HG02973 (cell line): ENCODE results near the gene GTPBP6.
A peak's percentile ranks its signal among the peaks of the same experiment; 100 is the strongest.

Source experiments
- ATAC-seq: cut with Tn5 transposase; IDR thresholded peaks from one replicate; pipeline ENCODE4 v1.9.1; 2021; ENCODE audit warnings: moderate library complexity; ENCODE audit not compliant: unreplicated experiment

GTPBP6 gene, protein sequence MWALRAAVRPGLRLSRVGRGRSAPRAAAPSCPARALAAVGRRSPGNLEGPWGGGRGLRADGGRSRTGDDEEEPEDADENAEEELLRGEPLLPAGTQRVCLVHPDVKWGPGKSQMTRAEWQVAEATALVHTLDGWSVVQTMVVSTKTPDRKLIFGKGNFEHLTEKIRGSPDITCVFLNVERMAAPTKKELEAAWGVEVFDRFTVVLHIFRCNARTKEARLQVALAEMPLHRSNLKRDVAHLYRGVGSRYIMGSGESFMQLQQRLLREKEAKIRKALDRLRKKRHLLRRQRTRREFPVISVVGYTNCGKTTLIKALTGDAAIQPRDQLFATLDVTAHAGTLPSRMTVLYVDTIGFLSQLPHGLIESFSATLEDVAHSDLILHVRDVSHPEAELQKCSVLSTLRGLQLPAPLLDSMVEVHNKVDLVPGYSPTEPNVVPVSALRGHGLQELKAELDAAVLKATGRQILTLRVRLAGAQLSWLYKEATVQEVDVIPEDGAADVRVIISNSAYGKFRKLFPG

DNA sequence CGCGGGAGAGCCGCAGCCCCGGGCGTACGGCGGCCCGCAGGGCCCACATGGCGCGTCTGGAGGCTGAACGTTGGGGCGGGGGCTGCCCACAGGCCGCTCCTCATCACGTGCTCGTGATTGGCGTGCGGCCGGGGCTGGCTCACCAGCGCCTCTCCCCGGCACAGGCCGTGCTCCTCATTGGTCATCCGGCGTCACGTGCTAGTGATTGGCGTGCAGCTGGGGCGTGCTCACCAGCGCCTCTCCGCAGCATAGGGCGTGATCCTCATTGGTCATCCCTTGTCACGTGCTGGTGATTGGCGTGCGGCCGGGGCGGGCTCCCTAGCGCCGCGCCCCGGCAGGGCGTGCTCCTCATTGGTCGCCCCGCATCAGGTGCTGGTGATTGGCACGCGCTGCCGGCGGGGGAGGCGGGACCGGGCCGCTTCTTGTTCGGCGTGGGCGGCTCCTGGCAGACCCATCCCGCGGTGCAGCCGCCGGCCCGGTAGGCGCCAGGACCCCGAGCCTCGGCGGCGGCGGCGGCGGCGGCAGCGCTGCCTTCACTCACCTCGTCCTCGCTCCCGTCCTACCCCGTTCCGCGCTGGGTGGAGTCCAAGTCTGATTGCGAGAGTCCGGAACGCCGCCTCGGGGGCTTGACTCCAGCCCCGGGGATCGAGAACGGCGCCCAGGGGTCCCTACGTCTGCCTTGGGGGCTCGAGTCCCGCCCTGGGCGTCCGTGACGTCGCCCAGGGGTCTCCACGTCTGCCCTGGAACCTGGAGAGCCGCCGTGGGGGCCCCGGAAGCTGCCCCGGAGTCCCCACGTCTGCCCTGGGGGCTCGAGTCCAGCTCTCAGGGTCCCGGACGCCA is at the start of gene GTPBP6:
Gene GTPBP6 (minus strand): TSS at position 58 of the 840 bp plus-strand sequence. CDS start 9 bp downstream, at position 49.
- peak; percentile 74 for ATAC-seq

DNA sequence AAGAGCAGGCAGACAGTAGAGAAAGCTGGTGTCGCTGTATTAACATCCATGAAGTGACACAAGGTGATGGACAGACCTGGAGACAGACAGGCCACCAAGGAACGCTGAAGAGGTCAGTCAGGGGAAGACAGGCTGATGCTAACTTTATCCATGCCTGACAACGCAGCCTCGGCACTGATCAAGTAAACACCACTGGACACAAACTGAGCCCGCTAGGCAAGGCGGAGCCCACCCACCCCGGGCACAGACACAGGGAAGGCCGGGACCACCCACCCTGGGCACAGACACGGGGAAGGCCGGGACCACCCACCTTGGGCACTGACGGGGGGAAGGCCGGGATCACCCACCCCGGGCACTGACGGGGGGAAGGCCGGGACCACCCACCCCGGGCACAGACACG is 49.3 kb upstream of the GTPBP6 start:
- ATAC-seq: no peak

DNA sequence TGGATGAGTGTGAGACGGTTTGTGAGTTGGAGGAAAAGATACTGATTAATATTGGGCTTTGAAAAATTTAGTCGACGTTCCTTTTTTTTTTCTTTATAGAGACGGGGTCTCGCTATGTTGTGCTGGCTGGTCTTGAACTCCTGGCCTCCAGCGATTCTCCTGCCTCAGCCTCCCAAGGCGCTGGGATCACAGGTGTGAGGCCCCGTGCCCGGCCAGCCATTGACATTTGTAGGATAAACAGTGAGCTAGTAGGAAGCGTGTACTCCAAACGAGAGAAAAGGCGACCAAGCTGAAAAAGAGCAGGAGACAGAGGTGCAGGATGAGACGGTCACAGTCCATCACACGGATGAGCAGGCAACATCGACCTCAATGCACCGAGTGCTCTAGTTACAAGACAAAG is 48.8 kb upstream of the GTPBP6 start:
- no peak for ATAC-seq

DNA sequence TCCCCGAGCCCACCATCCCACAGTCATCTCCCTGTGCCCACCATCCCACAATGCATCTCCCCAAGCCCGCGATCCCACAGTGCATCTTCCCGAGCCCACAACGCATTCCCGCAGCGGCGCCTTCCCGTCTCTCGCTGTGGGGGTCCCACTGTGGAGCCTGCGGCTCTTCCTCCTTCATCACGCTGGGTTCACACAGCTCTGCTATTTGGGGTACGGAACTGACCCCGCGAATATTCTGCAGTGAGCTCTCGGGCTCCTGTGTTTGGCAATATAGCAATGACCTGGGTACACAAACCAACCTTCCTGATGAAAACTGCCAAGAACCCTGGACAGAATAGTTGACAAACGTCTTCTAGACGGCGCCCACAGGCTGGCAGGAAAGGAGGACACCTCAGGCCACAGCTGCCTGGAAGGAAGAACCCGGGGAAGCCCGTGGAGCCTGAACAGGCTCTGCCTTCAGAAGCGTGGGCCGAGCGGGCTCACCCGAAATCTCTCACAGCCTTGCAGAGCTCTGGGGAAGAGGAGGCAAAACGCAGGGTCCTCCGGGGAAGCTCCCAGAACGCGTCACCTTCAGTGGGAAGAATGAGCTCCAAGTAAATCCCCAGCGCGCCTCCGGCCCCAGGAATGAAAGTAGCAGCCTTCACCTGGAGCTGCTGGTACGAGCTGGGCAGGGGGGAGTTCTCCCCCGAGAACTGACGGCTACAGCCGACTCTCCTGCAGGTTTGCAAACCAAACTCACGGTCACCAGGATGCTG is 45.2 kb upstream of the GTPBP6 start:
- no peak for ATAC-seq

DNA sequence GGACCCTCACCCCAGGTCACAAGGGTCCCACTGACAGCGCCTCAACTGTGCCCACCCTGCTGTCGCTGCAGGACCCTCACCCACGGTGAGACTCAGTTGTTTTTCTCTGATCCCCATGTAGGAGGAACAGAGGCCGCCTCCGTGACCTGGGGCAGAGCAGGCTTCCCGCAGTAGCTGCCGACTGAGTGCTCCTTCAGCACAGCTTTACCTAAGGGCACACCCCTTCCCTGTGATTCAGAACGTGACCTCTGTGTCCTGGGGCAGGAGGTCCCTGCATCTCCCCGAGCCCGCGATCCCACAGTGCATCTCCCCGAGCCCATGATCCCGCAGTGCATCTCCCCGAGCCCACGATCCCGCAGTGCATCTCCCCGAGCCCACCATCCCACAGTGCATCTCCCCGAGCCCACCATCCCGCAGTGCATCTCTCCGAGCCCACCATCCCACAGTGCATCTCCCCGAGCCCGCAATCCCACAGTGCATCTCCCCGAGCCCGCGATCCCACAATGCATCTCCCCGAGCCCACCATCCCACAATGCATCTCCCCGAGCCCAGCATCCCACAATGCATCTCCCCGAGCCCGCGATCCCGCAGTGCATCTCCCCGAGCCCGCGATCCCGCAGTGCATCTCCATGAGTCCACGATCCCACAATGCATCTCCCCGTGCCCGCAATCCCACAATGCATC is 44.5 kb upstream of the GTPBP6 start:
- no peak for ATAC-seq

DNA sequence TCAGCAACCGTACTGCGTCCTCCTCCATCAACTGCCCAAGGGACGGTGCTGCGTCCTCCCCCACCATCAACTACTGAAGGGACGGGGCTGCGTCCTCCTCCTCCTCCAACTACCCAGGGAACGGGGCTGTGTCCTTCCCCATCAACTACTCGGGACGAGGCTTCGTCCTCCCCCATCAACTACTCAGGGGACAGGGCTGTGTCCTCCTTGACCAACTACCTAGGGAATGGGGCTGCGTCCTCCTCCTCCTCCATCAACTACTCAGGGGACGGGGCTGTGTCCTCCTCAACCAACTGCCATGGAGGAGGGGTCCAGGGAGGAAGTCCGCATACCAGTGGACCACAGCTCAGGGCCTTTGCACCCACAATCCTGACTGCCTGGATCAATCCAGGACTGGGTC is 43.8 kb upstream of the GTPBP6 start:
- ATAC-seq: no peak

DNA sequence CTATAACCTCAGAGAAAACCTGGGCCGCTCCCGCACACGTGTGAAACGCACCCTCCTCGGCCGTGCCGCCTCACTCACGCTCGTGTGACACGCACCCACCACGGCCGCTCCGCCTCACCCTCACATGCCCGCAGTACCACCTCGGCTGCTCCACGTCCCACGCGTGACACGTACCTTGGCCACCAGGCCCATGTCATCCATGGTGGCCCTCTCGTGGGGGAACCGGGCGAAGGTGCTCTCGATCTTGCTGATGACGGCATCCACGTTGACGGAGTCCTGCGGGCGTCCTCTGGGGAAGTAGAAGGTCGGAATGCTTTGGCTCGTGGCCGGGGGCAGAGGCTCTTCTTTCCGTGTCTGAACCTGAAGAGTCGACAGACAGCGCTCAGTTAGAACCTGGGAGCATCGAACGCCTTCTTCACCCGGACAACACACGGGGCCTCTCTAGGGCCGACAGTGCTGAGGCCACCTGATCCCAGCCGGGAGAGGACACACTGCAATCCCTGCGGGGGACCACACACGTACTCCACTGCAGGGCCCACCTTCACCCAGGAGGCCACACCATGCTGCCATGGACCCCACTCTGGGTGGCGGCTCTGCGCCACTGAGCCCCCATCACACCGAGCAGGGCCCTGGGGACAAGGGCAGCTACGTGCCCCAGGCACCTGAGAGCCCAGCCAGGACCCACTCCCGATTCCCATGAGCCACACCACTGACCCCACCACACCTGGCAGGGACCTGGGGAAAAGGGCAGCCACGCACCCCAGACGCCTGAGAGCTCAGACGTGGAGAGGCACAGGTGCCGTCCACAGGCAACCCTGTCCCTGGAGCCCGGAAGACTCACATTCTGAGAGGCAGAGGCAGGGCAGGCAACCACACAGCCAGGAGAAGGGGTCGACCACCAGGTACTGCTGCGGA is 42.9 kb upstream of the GTPBP6 start:
- no peak for ATAC-seq

DNA sequence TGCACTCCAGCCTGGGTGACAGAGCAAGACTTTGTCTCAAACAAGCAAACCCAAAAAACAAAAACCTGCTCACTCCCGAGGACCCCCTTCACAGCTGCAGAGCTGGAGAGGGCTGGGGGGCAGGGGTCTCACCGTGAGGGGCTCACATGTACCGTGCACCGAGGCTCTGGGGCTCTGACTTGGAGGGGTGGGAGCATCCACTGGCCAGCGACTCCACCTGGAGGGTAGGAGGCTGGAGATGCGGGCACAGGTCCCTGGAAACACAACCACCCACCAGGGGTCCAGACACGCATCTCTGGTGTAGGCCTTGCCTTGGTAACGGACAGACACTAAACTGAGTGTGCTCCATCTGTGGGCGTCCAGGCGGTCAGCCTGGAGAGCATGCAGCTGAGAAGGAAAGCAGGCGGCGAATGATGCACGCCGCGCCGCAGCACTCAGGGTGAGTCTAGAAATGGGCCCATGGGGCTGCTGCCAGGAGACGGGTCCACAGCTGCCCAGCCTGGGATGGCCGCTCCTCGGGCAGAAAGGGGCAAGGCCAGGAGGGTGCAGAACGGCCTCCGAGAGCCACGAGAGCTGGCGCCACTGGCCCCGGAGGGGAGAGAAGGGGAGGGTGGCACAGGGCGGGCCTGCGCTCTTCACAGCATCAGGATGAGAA is 42.0 kb upstream of the GTPBP6 start:
- ATAC-seq: no peak

DNA sequence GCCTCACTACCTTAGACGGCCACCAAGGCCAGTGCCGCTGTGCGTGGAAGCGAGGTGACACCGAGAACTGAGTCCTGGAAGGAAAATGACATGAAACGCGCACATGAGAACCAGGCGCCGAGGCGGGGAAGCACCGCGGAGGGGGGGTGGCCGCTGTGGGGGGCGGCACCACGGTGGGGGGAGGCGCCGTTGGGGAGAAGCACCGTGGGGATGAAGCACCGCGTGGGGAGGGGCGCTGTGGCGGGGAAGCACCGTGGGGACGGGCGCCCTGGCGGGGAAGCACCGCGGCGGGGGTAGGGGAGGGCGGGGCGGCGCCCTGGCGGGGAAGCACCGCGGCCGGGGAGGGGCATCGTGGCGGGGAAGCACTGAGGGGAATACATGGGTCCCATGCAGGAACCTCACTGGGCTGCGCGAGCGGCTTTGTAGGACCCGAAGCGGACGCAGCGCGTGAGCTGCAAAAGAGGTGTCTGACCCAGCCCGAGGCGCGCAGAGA is 40.1 kb upstream of the GTPBP6 start:
- no peak for ATAC-seq

DNA sequence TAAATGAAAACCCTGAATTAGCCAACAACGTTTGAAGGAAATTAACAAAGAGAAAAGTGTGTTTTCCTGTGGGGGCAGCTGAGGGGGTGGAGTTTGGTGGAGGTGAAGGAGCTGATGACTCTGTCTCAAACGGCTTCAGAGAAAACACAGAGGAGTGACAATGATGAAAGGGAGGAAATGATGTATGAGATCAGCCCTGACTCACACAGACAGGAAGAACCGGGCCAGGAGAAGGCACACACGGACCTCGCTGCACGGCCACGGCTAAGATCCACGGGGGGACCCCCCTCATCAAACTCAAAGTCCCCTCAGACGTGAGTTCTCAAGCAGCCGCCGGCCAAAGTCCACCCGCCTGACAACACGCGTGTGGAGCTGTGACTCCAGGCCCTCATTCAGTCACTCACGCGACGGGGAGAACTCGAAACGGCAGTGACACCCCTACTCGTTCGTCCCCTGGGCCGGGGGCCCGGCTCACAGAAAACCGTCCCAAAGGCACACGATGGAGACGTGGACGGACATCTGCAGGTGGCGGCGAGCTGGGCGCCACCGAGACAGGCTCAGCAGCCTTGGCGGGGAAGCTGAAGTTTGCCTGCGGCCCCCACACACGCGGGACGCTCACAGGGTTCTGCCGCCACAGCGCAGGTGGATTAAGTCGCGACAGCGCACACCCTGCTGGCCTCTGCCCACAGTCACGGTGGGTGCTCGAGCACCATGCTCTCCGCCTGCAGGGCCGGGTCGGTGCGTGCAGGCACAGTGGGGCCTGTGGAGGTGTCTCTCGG is 39.3 kb upstream of the GTPBP6 start:
- ATAC-seq: no peak

DNA sequence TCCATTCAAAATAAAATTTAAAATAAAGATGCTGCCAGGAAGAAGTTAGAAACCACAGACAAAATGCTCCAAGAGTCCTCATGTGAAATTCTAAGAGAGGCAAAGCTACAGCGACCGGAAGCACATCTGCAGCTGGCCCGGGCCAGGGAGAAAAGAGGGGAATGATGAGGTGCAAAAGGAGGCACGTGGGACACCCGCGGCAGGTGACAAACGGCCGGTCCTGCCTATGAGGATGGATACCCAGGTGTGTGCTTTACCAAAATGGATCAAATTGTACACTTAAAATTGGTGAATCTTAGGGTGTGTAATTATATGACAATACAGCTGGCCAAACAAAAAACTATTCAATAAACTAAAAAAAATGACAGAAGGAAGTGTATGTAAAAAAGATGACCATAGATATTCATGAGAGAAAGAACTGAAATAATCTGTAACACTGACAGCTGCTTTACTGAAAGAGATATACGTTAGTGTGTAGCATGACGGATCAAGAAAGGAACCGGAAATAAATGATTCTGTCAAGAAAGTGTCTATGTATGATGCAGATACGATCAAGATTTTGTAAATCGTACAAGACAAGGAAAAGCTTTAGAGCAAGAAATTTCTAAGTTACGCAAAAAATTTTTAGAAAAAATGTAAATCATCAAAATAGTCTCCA is 38.6 kb upstream of the GTPBP6 start:
- no peak for ATAC-seq

DNA sequence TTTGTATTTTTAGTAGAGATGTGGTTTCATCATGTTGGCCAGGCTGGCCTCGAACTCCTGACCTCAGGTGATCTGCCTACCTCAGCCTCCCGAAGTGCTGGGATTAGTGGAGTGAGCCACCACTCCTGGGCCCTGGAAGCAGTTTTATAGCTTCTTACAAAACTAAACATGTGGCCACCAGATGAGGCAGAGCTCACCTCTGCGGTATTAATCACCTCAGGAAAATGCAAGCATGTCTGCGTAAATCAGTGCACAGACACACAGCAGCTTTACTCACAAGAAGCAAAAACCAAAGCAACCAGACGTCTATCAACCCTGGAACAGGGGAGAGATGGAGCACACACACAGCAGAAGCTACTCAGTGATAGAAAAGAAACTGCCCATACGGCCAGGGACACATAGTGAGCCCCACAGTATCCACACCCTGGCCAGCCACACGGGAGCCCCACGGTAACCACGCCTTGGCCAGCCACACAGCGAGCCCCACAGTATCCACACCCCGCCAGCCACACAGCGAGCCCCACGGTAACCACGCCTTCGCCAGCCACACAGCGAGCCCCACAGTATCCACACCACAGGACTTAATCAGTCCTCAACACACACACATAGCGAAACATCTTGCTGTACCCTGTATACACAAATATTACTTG is 37.9 kb upstream of the GTPBP6 start:
- ATAC-seq: no peak

DNA sequence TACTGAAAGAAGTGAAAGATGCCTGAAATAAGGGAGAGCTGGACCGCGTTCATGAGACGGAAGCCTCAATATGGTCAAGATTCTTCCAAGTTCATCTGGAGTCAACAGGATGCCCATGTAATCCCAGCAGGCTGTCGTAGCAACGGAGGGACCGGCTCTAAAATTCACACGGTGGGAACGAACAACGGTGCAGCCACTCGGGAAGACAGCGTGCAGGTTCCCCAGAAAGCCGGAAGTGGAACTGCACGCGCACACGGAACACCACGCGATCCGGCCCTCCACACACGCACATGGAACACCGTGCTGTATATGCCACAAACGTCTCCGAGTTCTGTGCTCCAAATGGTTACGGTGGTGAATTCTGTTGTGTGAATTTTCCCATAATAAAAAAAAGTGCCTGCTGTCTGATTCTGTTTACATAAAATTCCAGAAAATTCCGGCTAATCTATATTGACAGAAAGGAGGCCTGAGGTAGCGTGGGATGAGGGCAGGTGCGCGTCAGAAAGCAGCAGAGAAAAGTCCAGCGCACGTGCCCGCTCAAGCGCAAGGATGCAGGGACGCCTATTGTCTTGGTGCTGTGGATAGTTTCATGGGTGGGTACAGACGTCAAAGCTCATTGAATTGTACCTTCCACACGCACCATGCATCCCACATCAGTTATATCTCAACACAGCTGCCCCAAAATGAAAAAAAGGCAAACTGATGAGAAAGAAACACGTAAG is 36.9 kb upstream of the GTPBP6 start:
- no peak for ATAC-seq

DNA sequence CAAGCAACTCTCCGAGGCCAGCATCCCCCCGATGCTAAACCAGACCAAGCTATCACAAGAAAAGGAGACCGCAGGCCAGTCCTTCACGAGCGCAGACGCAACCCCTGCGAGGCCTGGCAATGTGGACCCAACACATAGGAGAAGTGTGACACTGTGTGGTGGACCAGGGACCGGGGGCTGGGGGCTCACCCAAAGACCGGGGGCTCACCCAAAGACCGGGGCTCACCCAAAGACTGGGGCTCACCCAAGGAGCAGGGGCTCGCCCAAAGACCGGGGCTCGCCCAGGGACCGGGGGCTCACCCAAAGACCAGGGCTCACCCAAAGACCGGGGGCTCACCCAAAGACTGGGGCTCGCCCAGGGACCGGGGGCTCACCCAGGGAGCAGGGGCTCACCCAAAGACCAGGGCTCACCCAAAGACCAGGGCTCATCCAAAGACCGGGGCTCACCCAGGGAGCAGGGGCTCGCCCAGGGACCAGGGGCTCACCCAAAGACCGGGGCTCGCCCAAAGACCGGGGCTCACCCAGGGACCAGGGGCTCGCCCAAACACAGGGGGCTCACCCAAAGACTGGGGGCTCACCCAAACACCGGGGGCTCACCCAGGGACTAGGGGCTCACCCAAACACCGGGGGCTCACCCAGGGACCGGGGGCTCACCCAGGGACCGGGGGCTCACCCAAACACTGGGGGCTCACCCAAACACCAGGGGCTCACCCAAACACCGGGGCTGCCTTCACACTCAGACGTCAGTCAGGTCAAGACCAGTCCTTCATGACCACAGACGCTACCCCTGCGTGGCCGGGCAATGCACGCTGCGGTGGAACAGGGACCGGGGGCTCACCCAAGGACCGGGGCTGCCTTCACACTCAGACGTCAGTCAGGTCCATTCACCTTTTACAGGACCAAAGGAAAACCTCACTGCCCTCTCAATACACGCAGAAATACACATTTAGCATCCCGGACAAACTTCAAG is 35.3 kb upstream of the GTPBP6 start:
- ATAC-seq: no peak

DNA sequence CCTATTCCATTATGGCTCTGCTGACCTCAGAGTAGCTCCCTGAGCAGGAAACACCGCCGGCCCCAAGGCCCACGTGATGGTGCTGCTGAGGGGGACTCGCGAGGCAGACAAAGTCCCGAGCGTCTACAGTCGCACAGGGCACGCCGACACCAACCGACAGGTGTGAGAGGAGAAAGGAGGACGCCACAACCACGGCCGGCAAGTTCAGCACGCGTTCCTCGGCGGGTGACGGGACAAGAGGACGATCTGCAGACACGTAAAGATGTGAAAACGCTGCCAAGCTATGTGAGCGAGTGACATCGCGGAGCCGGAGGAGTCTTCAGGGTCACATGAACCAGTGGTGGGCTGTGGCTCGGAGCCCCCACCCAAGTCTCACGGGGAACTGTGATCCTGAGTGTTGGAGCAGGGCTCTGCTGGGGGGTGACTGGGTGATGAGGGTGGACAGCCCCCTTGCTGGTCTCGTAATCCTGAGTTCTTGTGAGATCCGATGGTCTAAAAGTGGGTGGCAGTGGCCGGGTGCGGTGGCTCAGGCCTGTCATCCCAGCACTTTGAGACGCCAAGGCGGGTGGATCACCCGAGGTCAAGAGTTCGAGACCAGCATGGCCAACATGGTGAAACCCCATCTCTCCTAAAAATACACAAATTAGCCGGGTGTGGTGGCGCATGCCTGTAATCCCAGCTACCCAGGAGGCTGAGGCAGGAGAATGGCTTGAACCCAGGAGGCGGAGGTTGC is 34.2 kb upstream of the GTPBP6 start:
- ATAC-seq: no peak
